Measurements from ENCODE around the gene HCK.

HCK gene

DNA sequence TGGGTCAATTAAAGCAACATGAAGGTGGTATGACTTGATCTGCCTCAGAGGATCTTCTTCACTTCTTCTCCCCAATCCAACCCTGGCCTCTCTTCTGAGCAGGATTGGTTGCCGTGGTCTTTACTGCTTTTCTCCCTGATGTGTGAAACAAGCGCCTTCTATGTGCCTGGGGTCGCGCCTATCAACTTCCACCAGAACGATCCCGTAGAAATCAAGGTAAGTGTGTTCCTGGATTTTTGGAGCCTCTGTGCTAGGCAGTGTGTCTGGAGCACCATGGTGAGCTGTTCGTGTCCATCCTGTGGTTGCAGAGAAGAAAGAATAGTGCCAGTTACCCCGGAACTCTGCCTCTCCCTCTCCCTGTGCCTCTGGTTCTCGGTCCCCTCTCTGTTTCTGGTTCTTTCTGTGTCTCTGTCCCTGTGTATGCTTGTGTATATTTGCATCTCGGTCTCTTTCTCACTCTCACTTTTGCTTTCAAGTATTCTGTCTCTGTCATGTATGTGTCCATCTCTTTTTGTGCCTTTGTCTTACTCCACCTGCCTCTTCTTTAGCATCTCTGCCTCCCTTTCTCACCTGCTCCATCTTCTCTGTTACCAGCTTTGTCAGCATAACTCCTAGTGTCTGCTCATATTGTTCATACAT, 81.0 kb downstream of the HCK start:
- DNase-seq, result no peak

- no peak for DNase-seq
These were observed 82.0 kb downstream of the HCK start for GRCh38 chr20:32134026-32134425.

GRCh38 chr20:32135983-32136515, 84.0 kb downstream of the HCK start:
- DNase-seq, result no peak

GRCh38 chr20:32138921-32139320, 86.9 kb downstream of the HCK start:
- DNase-seq, result no peak

- DNase-seq, result no peak
These were observed 87.9 kb downstream of the HCK start for GRCh38 chr20:32139947-32140346.

- no peak for DNase-seq
These were observed 88.6 kb downstream of the HCK start for GRCh38 chr20:32140603-32141002.

- DNase-seq, result no peak
These were observed 89.5 kb downstream of the HCK start for GRCh38 chr20:32141465-32141980.

DNA sequence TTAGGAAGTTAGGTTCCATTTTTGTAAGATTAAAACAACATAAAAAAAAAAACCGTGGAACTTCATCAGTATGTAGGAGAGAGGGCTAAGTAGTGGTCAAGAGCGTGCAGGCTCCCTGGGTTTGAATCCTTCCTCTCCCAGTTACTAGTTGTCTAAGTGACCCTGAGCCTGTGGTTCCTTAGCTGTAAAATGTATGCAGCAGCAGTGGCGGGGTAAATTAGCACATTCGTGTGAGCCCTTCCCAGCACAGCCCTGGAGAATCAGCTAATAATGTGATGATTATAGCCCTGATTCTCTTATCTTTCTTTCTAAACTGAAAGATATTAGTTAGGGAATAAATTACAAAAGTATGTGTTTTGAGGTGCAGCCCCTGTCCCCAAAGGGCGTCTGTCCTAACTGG, 90.0 kb downstream of the HCK start:
- DNase-seq, result no peak

- DNase-seq, result no peak
These were observed 90.9 kb downstream of the HCK start for GRCh38 chr20:32142991-32143390.

DNA sequence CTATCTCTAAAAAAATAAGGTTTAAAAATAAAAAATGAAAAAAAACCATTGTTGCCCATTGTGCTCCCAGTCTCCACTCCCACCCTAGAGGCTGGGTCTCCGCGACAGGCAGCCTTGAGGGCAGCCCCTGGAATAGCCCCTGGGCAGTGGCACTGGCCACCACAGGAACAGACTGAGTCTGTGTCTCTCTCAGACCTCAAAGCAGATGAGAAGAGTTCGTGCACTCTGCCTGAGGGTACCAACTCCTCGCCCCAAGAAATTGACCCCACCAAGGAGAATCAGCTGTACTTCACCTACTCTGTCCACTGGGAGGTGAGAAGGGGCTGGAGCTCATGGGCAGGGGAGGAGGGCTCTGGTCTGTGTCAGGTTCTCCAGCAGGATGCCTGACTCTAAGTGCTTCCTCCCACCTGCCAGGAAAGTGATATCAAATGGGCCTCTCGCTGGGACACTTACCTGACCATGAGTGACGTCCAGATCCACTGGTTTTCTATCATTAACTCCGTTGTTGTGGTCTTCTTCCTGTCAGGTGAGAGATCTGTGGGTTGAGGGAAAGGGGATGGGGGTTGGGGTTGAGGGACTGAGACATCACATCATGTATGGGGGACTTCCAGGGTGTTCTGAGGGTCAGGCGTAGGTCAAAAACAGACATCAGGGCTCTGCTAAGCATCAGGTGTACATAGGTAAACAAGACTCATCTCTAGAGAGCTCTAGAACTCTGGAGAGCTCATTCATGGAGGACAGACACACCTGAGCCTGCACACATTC, 93.0 kb downstream of the HCK start:
- no peak for DNase-seq

GRCh38 chr20:32149566-32150170, 97.6 kb downstream of the HCK start:
- DNase-seq, result no peak

DNA sequence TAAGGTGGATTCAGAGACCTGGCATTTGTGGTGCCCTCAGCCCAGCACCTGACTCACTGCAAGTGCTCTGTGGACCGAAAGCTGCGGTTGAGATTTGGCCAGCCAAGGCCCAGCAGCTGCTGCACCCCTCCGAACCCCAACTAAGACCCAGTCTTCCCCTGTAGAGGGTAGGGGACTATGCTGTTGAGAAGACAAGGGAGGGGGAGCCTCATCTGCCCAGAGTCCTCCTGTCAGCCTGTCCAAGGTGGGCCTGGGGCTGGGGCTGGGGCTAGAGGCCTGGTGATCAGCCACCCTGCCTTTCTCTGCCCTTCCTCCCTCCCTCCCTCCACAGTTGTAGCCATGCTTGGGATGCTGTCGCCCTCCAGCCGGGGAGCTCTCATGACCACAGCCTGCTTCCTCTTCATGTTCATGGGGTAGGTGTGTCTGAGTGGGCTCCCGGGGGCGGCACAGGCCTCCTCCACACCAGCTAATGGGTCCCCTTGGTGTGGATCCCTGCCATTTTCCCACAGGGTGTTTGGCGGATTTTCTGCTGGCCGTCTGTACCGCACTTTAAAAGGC, 98.3 kb downstream of the HCK start:
- no peak for DNase-seq
